Heart left ventricle (tissue), 13 donors: Measurements from ENCODE around the gene RAP1GAP.

Experiments
- CTCF ChIP-seq, 12 donors: fragments of 200-600 bp; sonication (generic) in 4 of 12; IDR thresholded peaks; one replicate each; pipeline versions ENCODE4 v1.5.0 to v1.8.0; 2018 to 2022; ENCODE audit warnings: antibody characterized with exemption in 12 of 12, mild to moderate bottlenecking in 5 of 12
- POLR2A ChIP-seq, 2 donors: fragments of 450-650 bp; IDR thresholded peaks; one replicate each; pipeline ENCODE4 v1.6.1; 2017; ENCODE audit warnings: antibody characterized with exemption in 2 of 2, mild to moderate bottlenecking in 2 of 2, moderate library complexity in 2 of 2
- donor health status: ischemic (EF 13 %, LVEDD 7.1; RV severe dilation, severe dysfunction).
- donor health status: DM: no; HTN: yes; CAD: no.
- donor health status: DM: no; HTN: no; CAD: no.
- donor health status: ischemic (EF 25% LVEDD 6.9; RV normal size, moderate dysfunction).
- donor health status: ischemic (EF 25% LVEDD 5.7; RV mildly dilated, moderate dysfunction).
- donor health status: ischemic (EF 35%, LVEDD 5.7; RV mildly dilated, moderate dysfunction).
- donor health status: nonischemic (EF 11% LVEDD 7.7; RV severe dilation, severe dysfunction).
- donor health status: DM: yes; HTN: yes; CAD: no.
- donor health status: PGD.
- donor health status: ischemic (EF 29% LVEDD 5.4; RV normal size, mild dysfunction).
- donor health status: nonischemic (EF 23%, LVEDD 6.1; RV moderate dilation, normal function).

- TF ChIP-seq CTCF (IDR thresholded peaks at IDR 0.05) (no peak), POLR2A (IDR thresholded peaks at IDR 0.05) (no peak)
Observed at GRCh38 chr1:21565285-21565684, 103.9 kb downstream of the RAP1GAP start.
